Ascending aorta (tissue), 2 donors: Measurements from ENCODE around the gene UBE2D1. TPM values are rescaled to one million over a fixed set of nuclear protein-coding genes. Genes with fewer than 3 reads are reported as not detected.

Experiments used
- DNase-seq, 2 donors: peaks; one replicate each; pipeline ENCODE4 v3.0.0-alpha.2; 2019; ENCODE audit warnings: low spot score in 2 of 2
- H3K27ac ChIP-seq, 2 donors: fragments of 200-600 bp; sonication (generic); one replicate each; pipeline ENCODE4 v1.5.1; 2016 to 2017; ENCODE audit warnings: mild to moderate bottlenecking in 1 of 2
- H3K27me3 ChIP-seq: fragments of 200-600 bp; sonication (generic); one replicate; pipeline ENCODE4 v1.5.1; 2017
- H3K36me3 ChIP-seq, 2 donors: fragments of 200-600 bp; sonication (generic); one replicate each; pipeline ENCODE4 v1.5.1; 2016
- H3K4me1 ChIP-seq, 2 donors: fragments of 200-600 bp; sonication (generic); one replicate each; pipeline ENCODE4 v1.5.1; 2016 to 2017; ENCODE audit warnings: mild to moderate bottlenecking in 1 of 2
- H3K4me3 ChIP-seq, 2 donors: fragments of 200-600 bp; sonication (generic); one replicate each; pipeline ENCODE4 v1.5.1; 2016 to 2017; ENCODE audit warnings: mild to moderate bottlenecking in 1 of 2
- H3K9me3 ChIP-seq, 2 donors: fragments of 200-600 bp; sonication (generic); one replicate each; pipeline ENCODE4 v1.5.1; 2016
- CTCF ChIP-seq, 3 experiments: fragments of 200-600 bp in 2 of 3; fragments of 450-650 bp in 1 of 3; sonication (generic) in 2 of 3; IDR thresholded peaks; one replicate each; pipeline ENCODE4 v1.5.1; 2016 to 2019; ENCODE audit warnings: antibody characterized with exemption in 3 of 3, mild to moderate bottlenecking in 1 of 3, moderate library complexity in 1 of 3
- intact Hi-C: fragments of 100-400 bp; cut with DNase I; formaldehyde crosslinking; loops from one replicate; pipeline ENCODE4 v1.15.1; 2023
- total RNA-seq: library from RNA; depleted of rRNA; stranded (reverse); fragments of >200 nt; gene quantifications from one replicate; pipeline ENCODE4 v1.1.0, GENCODE V29; 2016

Gene UBE2D1
- total RNA-seq, 1 donor from 2014 or later: 4.2 TPM

DNA sequence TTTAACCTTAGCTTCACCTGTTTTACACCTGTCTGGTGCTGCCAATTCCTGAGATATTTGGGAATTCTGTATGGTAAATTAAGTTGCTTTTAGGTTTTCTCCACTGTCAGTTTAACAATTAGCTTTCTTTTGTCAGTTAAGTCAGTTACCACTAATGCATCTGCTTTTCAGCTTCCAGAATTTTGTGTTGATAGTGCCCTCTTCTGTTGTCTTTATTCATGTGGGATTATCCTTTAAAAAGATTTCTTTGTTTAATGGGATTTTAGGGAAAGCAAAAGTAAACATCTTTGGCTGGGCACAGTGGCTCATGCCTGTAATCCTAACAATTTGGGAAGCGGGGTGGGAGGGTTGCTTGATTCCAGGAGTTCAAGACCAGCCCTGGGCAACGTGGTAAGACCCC lies 58.5 kb downstream of the UBE2D1 start:
- intact Hi-C loops: no loop called here
- TF ChIP-seq CTCF (IDR thresholded peaks at IDR 0.05): no peak
- Histone ChIP-seq H3K27ac (no peak overlapping the region), H3K27me3 (no peaks in the 10 kb centered on the region), H3K36me3 (peaks cover 38 to 83% of the 10 kb centered on the region in 2 donors), H3K4me1 (no peaks in the 10 kb centered on the region), H3K4me3 (no peak overlapping the region), H3K9me3 (no peaks in the 10 kb centered on the region)
- no peak for DNase-seq

- Histone ChIP-seq H3K27ac (no peak overlapping the region), H3K27me3 (no peaks in the 10 kb centered on the region), H3K4me3 (no peak overlapping the region), H3K4me1 (no peaks in the 10 kb centered on the region), H3K36me3 (peaks cover 38 to 71% of the 10 kb centered on the region in 2 donors), H3K9me3 (no peaks in the 10 kb centered on the region)
- TF ChIP-seq CTCF (IDR thresholded peaks at IDR 0.05): no peak
- no peak for DNase-seq
- intact Hi-C loops: no loop called here
Measured at GRCh38 chr10:58394471-58394870, 59.7 kb downstream of the UBE2D1 start.

GRCh38 chr10:58396057-58396456 lies 61.3 kb downstream of the UBE2D1 start:
- Histone ChIP-seq H3K27me3 (no peaks in the 10 kb centered on the region), H3K4me3 (no peak overlapping the region), H3K27ac (no peak overlapping the region), H3K4me1 (no peaks in the 10 kb centered on the region), H3K9me3 (no peaks in the 10 kb centered on the region), H3K36me3 (peaks cover 32 to 58% of the 10 kb centered on the region in 2 donors)
- intact Hi-C loops: no loop called here
- no peak for DNase-seq
- no peak for TF ChIP-seq CTCF (IDR thresholded peaks at IDR 0.05)

GRCh38 chr10:58397830-58398229 lies 63.0 kb downstream of the UBE2D1 start:
- Histone ChIP-seq H3K4me3 (no peak overlapping the region), H3K9me3 (no peaks in the 10 kb centered on the region), H3K36me3 (peaks cover 29 to 42% of the 10 kb centered on the region in 2 donors), H3K27me3 (no peaks in the 10 kb centered on the region), H3K27ac (no peak overlapping the region), H3K4me1 (no peaks in the 10 kb centered on the region)
- TF ChIP-seq CTCF (IDR thresholded peaks at IDR 0.05): no peak
- no peak for DNase-seq
- intact Hi-C loops: no loop called here

DNA sequence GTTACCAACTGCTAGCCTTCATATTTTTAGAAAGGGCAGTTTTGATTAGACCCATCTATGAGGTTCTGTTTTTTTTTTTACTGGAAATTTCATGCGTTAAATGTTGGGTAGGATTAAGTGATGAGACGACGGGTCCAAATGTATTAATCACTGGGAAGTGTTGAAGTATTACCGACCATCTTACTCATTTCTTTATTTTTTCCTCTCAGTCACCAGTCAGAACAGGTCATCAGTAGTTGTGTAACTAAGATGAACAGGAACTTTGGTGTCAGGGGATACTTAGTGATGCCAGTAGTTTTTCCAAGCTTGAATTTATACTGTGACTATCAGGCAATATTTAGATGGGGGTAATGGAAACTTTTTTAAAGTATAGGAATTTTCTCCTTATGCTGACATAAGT lies 64.6 kb downstream of the UBE2D1 start:
- H3K9me3 ChIP-seq: no peaks in the 10 kb centered on the region
- H3K4me3 ChIP-seq: no peak overlapping the region
- no peak for TF ChIP-seq CTCF (IDR thresholded peaks at IDR 0.05)
- H3K27ac ChIP-seq: no peak overlapping the region
- no peaks in the 10 kb centered on the region for H3K4me1 ChIP-seq
- no peak for DNase-seq
- H3K36me3 ChIP-seq: peaks cover 17 to 28% of the 10 kb centered on the region in 2 donors
- no peaks in the 10 kb centered on the region for H3K27me3 ChIP-seq
- intact Hi-C loops: no loop called here

DNA sequence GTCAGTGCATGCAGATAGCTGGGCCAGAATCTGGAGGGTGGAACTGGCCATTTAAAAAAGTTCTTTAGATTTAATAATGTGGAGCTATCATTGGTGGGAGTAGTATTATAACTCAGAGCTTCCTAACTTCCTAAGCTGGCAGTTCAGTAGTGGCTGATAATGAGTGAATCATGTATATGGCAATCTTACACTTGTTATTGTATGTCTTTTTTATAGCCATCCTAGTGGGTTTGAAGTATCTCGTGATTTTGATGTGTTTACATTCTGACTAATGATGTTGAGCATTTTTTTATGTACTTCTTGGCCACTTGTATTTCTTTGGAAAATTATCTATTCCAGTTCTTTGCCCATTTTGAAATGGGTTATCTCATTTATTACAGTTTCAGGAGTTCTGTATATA lies 65.8 kb downstream of the UBE2D1 start:
- H3K4me3 ChIP-seq: no peak overlapping the region
- H3K9me3 ChIP-seq: no peaks in the 10 kb centered on the region
- no peaks in the 10 kb centered on the region for H3K27me3 ChIP-seq
- no peak overlapping the region for H3K27ac ChIP-seq
- no peaks in the 10 kb centered on the region for H3K4me1 ChIP-seq
- DNase-seq: no peak
- intact Hi-C loops: no loop called here
- TF ChIP-seq CTCF (IDR thresholded peaks at IDR 0.05): no peak
- H3K36me3 ChIP-seq: peaks cover 7 to 18% of the 10 kb centered on the region in 2 donors
